GM18868 (cell line): ENCODE measurements around the gene RNF213.

Experiments used
- ATAC-seq: cut with Tn5 transposase; IDR thresholded peaks from one replicate; pipeline ENCODE4 v1.9.1; 2021; ENCODE audit warnings: mild to moderate bottlenecking, moderate library complexity; ENCODE audit not compliant: unreplicated experiment

The RNF213 gene

DNA sequence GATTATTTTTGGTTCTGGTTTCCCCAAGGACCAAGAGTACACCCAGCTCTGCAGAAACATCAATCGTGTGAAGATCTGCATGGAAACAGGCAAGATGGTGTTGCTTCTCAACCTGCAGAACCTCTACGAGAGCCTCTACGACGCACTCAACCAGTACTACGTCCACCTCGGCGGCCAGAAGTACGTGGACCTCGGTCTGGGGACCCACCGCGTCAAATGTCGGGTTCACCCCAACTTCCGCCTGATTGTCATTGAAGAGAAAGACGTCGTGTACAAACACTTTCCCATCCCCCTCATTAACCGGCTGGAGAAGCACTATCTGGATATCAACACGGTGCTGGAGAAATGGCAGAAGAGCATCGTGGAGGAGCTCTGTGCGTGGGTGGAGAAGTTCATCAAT is 86.9 kb downstream of the RNF213 start:
- no peak for ATAC-seq

DNA sequence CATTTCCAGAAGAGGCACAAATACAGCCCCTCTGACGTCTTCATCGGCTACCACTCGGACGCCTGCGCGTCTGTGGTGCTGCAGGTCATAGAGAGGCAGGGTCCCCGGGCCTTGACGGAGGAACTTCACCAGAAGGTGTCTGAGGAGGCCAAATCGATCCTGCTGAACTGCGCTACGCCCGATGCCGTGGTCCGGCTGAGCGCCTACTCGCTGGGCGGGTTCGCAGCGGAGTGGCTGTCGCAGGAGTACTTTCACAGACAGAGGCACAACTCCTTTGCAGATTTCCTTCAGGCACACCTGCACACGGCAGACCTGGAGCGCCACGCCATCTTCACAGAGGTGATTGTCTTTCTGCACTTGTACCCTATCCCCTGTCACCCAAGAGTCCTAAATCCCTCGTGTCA is 87.3 kb downstream of the RNF213 start:
- no peak for ATAC-seq

DNA sequence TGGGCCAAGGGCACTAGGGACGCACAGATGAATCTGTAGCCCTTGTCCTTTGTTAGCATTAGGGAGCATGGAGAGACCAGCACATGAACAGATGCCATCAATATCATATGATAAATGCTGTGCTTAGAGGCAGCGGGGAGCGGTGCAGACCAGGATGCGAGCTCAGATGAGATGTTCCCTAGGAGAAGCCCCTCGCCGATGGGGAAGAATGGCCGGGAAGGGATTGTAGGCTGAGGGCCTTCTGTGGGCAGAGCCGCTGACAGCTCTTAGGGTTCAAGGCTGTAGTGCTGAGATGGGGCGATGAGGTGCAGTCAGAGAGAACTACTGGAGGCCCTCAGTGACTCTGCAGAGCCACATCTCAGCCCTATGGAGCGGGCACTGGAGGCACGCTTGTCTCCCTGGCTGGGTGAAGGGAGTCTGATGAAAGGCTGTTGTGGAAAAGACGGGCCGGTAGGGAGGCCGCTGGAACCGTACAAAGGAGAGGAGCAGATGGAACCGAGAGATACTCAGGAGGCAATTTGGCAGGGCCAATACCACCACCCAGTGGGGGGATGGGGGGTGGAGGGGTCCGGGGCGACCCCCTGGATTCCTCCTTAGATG is 88.0 kb downstream of the RNF213 start:
- ATAC-seq, result no peak

GRCh38 chr17:80349151-80349651 is 88.5 kb downstream of the RNF213 start:
- ATAC-seq, result no peak

DNA sequence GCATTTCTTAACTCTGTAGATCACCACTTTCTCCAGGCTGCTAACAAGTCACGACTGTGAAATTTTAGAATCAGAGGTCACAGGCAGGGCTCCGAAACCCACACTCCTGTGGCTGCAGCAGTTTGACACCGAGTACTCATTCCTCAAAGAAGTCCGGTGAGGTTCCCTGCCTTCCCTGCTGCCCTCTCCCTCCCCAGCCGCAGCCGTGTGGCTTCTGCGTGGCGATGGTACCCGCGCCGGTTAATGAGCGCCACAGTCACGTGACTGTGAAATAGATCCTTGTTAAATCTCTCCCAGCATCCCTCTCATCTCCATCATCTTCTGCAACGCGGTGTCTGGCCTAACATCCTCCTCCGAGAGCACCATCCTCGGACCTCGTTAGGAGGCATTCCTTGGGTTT is 89.1 kb downstream of the RNF213 start:
- no peak for ATAC-seq

DNA sequence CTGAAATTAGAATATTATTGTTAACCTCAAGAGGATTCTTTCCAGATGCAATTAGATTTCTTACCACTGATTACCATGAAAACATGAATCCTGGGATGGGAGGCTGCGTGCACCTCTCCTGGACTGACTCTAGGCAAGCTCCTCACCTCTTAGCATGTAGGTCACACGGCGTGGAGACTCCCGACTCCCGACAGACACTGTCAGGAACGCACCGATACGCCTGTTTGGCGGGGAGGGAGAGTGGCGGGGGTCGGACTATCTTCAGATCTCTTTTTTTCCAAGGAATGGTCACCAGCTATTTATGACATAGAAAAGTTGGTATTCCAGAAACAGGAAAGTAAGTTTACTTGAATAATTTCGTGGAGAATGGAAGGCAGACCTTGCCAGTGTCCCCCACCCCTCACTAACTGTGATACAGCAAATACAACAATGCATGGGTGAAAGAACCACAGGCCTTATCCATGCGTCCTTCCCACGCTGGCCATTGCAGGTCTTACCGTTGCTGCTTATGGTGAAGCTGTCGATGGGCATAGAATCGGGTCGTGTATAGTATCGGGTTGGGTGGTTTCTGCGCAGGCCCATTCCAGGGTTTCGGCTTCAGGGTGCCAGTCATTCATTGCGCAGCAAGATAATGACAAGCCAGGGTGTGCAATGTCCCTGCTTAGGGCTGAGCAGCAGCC is 91.7 kb downstream of the RNF213 start:
- no peak for ATAC-seq

GRCh38 chr17:80352991-80353665 is 92.5 kb downstream of the RNF213 start:
- no peak for ATAC-seq

- ATAC-seq, result no peak
These were observed 93.1 kb downstream of the RNF213 start for GRCh38 chr17:80353718-80354275.

- no peak for ATAC-seq
These were observed 93.7 kb downstream of the RNF213 start for GRCh38 chr17:80354336-80354735.

DNA sequence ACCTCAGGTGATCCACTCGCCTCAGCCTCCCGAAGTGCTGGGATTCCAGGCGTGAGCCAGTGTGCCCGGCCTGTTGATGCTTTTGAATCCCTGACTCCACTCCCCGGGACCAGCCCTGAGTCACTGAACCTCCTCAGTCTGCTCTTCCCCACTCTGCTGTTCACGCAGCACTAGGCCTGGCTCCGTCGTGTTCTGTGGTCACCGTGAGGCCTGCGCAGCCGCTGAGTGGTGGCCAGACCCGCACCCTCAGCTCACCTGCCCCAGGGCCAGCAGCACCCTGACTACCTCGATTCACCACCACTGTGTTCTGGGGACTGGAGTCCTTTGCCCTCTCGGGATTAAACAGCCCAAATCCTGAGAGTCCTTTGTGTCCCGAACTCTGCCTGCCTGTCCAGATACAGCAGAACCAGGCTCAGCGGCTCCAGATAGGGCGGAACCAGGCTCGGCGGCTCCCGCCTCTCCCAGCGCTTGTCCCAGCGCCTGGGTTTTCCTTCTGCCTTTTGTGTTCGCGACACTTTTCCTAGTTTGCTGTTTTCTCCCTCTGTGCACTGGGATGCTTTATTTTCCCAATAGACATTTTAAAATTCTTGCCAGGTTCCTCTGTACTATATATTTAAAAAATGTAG is 95.7 kb downstream of the RNF213 start:
- ATAC-seq, result no peak

DNA sequence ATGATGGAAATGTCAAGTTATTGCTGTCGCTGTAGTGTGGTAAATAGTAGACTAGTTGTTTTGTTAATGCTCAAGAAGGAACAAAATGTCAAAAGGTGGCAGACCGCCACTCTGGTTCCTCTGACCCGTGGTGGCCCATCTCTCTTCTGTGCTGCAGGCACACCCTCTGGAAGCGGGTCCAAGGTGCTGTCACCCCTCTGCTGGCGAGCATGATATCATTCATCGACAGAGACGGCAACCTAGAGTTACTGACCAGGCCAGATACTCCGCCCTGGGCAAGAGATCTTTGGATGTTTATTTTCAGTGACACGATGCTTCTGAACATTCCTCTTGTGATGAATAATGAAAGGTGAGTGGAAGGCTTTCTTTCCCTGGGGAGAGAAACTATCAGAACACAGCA is 97.5 kb downstream of the RNF213 start:
- ATAC-seq, result no peak

DNA sequence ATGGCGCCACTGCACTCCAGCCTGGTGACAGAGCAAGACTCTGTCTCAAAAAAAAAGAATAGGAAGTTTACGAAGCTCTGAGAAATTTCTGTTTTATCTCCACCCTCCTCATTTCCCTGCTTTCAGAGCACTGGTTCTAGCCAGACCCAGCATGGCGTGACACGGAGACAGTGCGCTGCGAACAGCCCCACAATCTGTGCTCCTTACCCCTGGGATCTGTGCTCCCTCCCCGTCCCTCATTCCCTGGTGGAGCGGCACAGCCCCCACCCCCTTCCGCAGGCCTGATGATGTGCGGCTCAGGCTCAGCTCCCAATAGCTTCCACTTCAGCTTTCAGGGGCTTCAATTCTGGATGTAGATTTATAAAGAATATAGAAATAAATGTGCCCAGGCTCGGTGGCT is 98.2 kb downstream of the RNF213 start:
- no peak for ATAC-seq

DNA sequence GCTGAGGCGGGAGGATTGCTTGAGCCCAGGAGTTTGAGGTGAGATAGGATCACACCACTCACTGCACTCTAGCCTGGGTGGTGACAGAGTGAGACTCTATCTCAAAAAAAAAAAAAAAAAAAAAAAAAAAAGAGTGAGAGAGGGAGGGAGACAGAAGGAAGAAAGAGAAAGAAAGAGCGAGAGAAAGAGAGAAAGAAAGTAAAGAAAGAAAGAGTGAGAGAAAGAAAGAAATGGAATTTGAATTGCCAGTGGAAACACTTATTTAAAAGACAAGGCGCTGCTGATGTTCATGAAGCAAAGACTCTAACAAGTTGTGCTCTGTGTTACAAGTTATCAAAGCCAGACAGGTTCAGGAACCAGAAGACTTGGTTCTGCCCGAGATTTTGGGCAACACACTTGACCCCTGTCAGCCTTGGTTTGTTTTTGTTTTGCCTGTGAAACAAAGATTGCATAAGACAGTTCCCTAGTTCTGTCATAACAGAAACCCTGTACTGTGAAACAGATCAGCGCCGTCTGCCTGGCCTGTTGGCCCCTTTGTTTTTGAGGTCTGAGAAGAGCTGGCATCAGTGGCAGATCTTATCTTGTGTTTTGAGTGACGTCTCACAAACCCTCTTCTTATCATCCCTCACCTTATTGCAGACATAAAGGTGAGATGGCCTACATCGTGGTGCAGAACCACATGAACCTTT is 98.9 kb downstream of the RNF213 start:
- ATAC-seq, result no peak

DNA sequence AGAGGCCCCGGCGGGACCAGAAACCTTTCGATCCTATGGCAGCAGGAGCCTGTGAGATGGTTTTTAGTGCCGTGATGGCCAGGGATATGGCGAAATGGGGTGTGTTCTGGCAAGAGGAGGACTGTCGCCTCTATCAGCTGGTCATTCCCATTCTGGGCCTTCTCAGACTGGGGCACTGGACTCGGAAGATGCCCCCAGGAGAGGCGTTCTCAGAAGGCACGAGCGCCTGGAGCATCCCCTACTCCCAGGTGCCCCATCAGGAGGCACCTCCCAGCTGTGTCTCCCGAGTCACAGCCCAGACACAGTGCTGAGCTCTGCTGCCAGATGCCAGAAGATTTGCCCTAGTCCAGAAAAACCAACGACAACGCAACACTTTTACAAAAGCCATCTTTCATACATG is 99.7 kb downstream of the RNF213 start:
- no peak for ATAC-seq

DNA sequence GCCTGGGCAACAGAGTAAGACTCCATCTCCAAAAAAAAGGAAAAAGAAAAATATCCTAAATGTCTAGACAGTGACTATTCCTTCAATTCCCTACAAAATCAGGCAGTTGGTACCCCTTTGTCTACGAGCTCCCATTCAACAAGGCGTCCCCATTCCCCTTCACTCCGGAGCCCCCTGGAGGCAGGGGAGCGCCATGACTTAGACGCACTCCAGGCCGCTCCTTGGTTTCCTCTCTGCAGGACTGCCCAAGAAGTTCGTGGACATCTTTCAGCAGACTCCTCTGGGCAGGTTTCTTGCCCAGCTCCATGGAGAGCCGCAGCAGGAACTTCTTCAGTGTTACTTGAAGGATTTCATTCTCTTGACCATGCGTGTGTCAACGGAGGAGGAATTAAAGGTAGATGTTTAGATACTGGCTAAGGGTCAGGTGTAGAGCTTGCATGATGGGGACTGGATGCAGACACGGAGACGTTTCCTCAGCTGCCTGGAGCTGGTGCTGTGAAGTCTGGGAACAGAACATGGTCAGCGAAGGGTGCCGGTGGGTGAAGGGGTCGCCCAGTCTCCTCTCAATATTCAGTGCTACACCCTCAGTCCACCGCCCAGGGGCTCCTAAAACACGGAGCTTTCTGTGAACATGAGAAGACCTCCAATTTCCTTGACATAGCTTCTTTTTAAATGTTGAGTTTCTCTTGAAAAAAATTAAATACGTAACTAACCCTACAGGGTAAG is 101.0 kb downstream of the RNF213 start:
- ATAC-seq, result no peak

GRCh38 chr17:80362428-80363119 is 101.9 kb downstream of the RNF213 start:
- no peak for ATAC-seq

DNA sequence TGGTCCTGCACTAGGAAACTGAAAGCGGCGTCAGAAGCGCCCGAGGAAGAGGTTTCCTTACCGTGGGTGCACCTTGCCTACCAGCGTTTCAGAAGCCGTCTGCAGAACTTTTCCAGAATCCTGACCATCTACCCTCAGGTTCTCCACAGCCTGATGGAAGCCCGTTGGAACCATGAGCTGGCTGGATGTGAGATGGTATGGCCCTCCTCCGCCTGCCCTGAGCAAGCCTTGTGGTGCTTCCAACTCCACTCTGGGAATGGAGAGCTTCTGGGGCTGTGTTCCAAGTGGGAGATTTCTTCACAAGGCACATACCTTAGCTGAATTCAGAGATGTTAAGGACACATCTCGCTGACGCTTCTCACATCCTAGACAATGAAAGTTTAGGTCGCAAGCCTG is 102.5 kb downstream of the RNF213 start:
- ATAC-seq, result no peak

DNA sequence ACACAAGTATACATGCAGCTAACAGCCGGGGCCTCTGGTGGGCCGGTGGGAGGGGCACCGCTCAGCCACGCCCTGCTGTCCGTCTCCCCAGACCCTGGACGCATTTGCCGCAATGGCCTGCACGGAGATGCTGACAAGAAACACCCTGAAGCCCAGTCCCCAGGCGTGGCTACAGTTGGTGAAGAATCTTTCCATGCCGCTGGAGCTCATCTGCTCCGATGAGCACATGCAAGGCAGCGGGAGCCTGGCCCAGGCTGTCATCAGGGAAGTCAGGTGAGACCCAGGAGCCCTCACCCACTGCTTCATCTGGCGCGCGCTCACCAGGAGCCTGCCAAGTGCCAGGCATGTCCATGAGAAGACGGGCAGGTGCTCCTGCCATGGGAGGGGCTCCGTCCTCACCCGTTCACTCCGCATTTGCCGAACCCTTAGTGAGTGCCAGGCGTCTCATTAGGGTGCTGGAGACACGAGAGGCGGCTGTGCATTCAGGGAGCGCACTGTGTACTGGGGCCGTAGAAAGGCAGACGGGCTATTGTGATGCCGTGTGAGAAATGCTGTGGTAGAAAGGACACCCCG is 103.0 kb downstream of the RNF213 start:
- ATAC-seq, result no peak

DNA sequence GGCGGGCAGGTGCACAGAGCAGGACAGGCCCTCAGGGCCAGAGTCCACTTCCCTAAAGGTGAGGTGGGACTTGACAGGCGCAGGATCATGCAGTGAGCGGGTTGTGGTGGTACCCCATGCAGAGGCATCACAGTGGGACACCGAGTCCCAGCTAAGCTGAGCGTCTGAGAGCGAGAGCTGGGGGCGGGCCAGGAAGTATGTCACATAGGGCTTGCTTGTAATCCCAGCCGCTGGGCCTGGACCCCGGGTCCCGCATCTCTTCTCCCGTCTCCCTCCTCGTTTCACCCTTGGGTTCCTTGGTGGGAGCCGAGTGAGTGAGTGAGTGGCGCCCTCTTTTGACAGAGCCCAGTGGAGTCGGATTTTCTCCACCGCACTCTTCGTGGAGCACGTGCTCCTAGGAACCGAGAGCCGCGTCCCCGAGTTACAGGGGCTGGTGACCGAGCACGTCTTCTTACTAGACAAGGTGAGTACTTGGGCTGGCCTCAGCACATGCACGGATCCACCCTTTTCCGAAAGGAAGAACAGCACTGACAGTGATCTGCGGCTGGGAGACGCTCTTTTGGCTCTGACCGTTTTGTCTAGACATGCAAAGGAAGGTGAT is 103.5 kb downstream of the RNF213 start:
- ATAC-seq, result no peak
